ENCODE measurements around the gene CDH8.

- TF ChIP-seq POLR2A (IDR thresholded peaks at IDR 0.05) (no peak), POLR2AphosphoS5 (IDR thresholded peaks at IDR 0.05; ENCODE audit: insufficient read depth in 1 of 2, low read depth in 1 of 2) (no peak)
Observed at GRCh38 chr16:61998460-61998859, 37.8 kb downstream of the CDH8 start.

All from vagina (tissue), 2 donors.